Measurements from ENCODE around the gene ETNPPL. TPM values are rescaled to one million over a fixed set of nuclear protein-coding genes. Genes with fewer than 3 reads are reported as not detected.
A peak's percentile ranks its signal among the peaks of the same experiment; 100 is the strongest.

Gene ETNPPL
- total RNA-seq, 4 donors from 2014 or later, result 0.56 to 1.3 TPM; not detected in 2

DNA sequence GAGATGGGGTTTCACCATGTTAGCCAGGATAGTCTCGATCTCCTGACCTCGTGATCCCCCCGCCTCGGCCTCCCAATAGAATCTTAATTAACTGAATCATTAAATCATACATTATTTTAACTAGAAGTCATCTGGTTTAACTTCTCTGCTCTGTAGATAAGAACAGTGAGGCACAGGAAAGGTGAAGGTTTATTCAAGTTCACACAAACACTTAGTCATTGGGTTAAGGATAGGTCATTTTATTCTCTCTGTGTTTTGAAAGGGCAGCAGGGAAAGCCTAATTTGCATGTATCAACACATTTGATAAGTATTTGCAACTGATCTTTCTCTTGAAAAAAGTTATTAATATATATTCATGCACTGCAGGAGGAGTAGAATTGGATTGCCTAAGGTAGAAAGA lies 1.1 kb upstream of the ETNPPL start:
- Histone ChIP-seq H3K4me3 (replicated peaks in 1 of 3) (no peak overlapping the region), H3K9me3 (no peaks in the 10 kb centered on the region), H3K4me1 (peaks cover 0 to 9% of the 10 kb centered on the region in 2 donors), H3K27me3 (no peaks in the 10 kb centered on the region), H3K27ac (no peak overlapping the region), H3K36me3 (no peaks in the 10 kb centered on the region)
- DNase-seq, result no peak
- TF ChIP-seq, protein P1, sequence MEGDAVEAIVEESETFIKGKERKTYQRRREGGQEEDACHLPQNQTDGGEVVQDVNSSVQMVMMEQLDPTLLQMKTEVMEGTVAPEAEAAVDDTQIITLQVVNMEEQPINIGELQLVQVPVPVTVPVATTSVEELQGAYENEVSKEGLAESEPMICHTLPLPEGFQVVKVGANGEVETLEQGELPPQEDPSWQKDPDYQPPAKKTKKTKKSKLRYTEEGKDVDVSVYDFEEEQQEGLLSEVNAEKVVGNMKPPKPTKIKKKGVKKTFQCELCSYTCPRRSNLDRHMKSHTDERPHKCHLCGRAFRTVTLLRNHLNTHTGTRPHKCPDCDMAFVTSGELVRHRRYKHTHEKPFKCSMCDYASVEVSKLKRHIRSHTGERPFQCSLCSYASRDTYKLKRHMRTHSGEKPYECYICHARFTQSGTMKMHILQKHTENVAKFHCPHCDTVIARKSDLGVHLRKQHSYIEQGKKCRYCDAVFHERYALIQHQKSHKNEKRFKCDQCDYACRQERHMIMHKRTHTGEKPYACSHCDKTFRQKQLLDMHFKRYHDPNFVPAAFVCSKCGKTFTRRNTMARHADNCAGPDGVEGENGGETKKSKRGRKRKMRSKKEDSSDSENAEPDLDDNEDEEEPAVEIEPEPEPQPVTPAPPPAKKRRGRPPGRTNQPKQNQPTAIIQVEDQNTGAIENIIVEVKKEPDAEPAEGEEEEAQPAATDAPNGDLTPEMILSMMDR (IDR thresholded peaks at IDR 0.05), result no peak
- no peak for TF ChIP-seq POLR2A (IDR thresholded peaks at IDR 0.05)
- intact Hi-C loops (cut with DNase I), result no loop called here
- 95% methylated on average over 4 of the region's 4 CpGs for WGBS, 2 donors

DNA sequence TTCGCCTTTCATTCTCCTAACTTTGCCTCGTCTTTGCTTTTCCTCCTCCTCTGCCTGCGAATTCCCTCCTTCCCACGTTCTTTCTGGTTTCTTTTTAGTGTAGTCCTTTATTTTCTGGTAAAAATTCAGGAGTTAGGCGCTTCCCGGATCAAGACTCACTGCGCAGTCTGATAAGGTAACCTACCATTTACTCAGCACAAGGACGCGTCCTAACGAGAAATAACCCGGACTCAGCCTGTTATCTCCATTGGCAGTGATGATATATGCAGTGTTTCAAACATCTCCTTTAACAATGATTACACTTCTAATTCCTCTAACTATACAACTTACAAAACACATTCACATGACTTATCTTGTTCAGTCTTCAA lies 357 bp upstream of the ETNPPL start:
- WGBS, 2 donors, result 29 to 42% methylated on average over 11 of the region's 11 CpGs
- intact Hi-C loops (cut with DNase I), result no loop called here
- Histone ChIP-seq H3K4me1 (peaks cover 0 to 9% of the 10 kb centered on the region in 2 donors), H3K4me3 (replicated peaks in 1 of 3) (peak overlapping the region; percentile 46 to 79 (median 47)), H3K36me3 (no peaks in the 10 kb centered on the region), H3K27ac (peak overlapping the region in 1 of 3 donors; percentile 50), H3K9me3 (no peaks in the 10 kb centered on the region), H3K27me3 (no peaks in the 10 kb centered on the region)
- TF ChIP-seq, protein P1 (IDR thresholded peaks at IDR 0.05), result no peak
- no peak for TF ChIP-seq POLR2A (IDR thresholded peaks at IDR 0.05)
- DNase-seq, result no peak

DNA sequence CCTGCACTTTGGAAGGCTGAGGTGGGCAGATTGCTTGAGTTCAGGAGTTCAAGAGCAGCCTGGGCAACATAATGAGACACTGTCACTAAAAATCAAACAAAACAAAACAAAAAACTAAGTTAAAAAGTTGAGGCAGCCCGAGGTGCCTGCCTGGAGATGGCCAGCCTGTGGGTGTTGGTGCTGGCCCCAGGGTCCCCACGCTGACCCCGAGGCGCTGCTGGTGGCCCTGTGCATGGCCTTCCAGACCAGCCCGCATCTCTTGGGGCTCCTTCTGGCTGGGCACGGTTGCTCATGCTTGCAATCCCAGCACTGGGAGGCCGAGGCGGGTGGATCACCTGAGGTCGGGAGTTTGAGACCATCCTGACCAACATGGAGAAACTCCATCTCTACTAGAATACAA lies 4.4 kb downstream of the ETNPPL start:
- 92 to 94% methylated on average over 9 of the region's 9 CpGs for WGBS, 2 donors
- Histone ChIP-seq H3K27ac (no peak overlapping the region), H3K36me3 (no peaks in the 10 kb centered on the region), H3K27me3 (no peaks in the 10 kb centered on the region), H3K4me1 (peaks cover 0 to 9% of the 10 kb centered on the region in 2 donors), H3K4me3 (replicated peaks in 1 of 3) (no peak overlapping the region), H3K9me3 (no peaks in the 10 kb centered on the region)
- DNase-seq, result no peak
- TF ChIP-seq, protein P1 (IDR thresholded peaks at IDR 0.05), result no peak
- TF ChIP-seq POLR2A (IDR thresholded peaks at IDR 0.05), result no peak
- intact Hi-C loops (cut with DNase I), result no loop called here

DNA sequence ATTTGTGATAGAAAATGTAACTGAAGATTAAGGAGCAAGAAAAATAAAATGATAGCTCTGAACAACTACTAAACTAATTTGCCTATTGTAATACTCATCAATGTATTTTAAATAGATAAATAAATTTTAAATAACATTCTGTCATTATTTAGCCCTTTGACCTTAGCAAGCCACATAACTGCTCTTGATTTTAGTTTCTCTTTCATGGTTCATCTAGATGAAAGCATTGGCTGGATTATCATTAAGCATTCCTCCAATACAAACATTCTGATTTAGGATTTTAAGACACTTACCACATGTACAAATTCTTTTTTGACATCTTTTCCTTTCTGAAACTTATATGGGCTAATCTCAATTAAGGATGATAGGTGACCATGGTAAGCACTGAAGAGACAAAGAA lies 8.5 kb downstream of the ETNPPL start:
- H3K9me3 ChIP-seq, result no peaks in the 10 kb centered on the region
- H3K27me3 ChIP-seq, result no peaks in the 10 kb centered on the region
- H3K36me3 ChIP-seq, result no peaks in the 10 kb centered on the region
- intact Hi-C loops (cut with DNase I), result no loop called here
- TF ChIP-seq, protein P1 (IDR thresholded peaks at IDR 0.05), result no peak
- no peak for TF ChIP-seq POLR2A (IDR thresholded peaks at IDR 0.05)
- no peak for DNase-seq
- H3K4me3 ChIP-seq (replicated peaks in 1 of 3), result no peak overlapping the region
- H3K4me1 ChIP-seq, result no peaks in the 10 kb centered on the region
- H3K27ac ChIP-seq, result no peak overlapping the region

DNA sequence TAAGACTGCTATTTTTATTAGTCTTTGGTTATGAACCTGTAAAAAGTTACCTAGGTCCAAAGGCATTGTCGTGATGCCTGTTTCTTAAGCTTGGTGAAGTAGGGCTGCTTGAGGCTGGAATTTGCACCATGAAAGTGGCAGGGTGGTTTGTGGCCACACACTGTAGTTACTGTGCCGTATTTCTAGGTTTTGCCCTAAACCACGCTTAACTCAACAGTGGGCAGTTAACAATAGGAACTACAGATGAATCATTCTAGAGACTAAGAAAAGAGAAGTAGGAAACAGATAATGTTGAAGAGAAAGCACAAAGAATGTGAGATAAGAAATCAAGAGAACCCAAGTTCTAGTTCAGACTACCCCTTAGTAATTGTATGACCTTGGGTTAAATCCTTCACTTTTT lies 11.5 kb downstream of the ETNPPL start:
- no peak overlapping the region for H3K4me3 ChIP-seq (replicated peaks in 1 of 3)
- no peaks in the 10 kb centered on the region for H3K27me3 ChIP-seq
- no peak for TF ChIP-seq POLR2A (IDR thresholded peaks at IDR 0.05)
- H3K4me1 ChIP-seq, result no peaks in the 10 kb centered on the region
- DNase-seq, result no peak
- intact Hi-C loops (cut with DNase I), result no loop called here
- H3K36me3 ChIP-seq, result no peaks in the 10 kb centered on the region
- H3K9me3 ChIP-seq, result no peaks in the 10 kb centered on the region
- WGBS, 2 donors, result 86 to 92% methylated on average over 3 of the region's 3 CpGs
- H3K27ac ChIP-seq, result no peak overlapping the region

DNA sequence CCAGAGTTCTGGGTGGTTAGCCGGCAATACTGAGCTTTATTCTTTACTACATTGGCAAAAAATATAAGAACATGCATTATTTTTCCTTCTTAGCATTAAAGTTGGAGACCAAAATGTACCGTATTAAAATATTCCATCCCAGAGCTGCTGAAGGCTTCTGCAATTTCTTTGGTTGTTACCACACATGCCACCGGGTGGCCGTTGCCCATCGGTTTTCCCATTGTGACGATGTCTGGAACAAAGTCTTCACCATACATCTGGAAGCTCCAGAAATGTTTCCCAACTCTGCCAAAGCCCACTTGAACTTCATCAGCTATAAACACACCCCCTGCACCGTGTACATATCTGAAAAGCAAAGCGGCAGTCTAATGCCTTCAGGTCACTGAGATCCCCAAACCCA lies 13.7 kb downstream of the ETNPPL start:
- TF ChIP-seq, protein P1 (IDR thresholded peaks at IDR 0.05), result no peak
- TF ChIP-seq POLR2A (IDR thresholded peaks at IDR 0.05), result no peak
- no peak overlapping the region for H3K27ac ChIP-seq
- H3K9me3 ChIP-seq, result no peaks in the 10 kb centered on the region
- 88 to 90% methylated on average over 8 of the region's 8 CpGs for WGBS, 2 donors
- H3K4me1 ChIP-seq, result no peaks in the 10 kb centered on the region
- no peaks in the 10 kb centered on the region for H3K27me3 ChIP-seq
- intact Hi-C loops (cut with DNase I), result no loop called here
- H3K36me3 ChIP-seq, result no peaks in the 10 kb centered on the region
- DNase-seq, result no peak
- H3K4me3 ChIP-seq (replicated peaks in 1 of 3), result no peak overlapping the region
